Hematopoietic multipotent progenitor cell treated with erythropoietin and hydrocortisone succinate and interleukin-3 and kit ligand, for 15 days (in vitro differentiated cells): ENCODE results near the gene STN1.
A peak's percentile ranks its signal among the peaks of the same experiment; 100 is the strongest.
"Not testable (repeated sequence)": the region's sequence is repeated elsewhere in the genome, so short reads cannot be mapped to it uniquely, and the experiment has no call there.

ENCODE experiments used
- DNase-seq: peaks from one replicate; pipeline ENCODE4 v3.0.0-alpha.2; 2015; ENCODE audit warnings: low spot score

Gene STN1

DNA sequence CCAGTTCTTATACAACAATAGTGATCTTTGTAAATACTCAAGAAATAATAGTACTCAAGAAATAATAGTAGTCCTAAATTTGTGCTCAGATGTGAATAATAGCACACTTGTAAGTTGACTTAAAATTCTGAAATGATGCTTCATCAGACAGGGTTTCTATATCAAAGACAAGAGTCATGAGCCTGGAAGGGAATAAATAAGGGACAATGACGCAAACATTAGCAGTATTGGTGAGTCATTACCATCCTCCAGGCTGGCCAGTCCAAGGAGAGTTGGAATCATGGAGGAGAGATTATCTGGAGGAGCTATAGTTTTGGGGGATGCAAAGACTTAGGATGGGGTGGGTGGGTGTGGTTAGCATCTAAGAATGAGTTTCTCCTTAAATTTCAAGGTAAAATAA is 56.5 kb downstream of the STN1 start:
- no peak for DNase-seq

DNA sequence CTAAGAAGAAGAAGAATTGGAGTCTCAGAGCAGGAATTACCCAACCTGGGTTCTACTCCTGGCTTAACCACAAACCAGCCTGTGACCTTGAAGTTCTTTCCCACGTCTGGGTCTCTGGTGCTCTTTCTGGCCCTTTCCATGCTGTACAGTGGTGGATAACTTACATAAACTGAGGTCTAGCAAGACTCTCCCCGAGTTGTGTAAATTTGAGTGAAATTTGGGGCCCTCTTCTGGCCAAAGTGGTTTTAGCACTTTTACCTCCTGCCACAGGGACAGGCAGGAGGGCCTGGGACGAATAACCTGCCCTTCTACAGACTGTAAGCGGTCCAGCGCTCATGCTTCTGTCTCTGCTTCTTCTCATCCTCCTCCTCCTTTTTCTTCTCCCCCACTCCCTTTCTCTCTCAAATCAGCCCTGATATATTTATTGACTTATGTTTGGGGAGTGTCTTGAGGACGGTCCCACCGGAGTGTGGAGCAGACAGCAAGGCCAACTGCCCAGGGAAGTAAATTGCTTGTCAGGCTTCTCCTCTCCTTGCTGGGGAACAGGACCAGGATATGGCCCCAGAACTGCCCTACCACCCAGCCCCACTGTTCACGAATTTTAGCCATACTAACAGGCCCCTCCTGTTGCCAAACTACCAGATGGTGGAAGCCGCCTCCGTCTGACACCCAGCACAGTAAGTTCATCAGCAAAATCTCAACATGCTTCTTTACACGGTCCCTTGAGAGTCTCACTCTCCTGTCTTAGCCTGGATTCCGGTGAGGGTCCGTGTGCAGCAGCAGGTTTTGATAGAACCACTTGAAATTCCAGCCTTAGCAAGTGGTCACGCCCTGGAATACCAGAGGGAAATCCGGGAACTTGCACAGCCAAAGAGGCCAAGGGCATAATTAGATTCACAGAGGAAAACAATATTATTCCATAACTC is 58.6 kb downstream of the STN1 start:
- peak; percentile 31 for DNase-seq

DNA sequence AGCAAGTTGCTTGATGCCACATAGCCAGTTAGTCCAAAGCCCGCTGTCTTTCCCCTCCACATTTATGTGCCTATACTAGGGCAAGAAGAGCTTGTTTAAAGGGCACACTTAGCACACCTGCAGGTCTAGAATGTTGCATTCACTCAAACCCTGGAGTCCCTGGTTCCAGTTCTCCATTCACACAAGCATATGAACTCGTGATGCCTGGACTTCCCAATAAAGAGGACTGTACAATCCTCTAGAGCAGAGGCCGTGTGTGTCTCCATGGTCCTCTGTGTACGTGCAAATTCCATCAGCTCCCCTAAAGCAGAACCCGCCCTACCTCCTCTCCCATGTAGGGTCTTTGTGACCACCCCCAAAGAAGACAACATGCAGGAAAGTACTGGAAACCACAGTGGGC is 59.6 kb downstream of the STN1 start:
- no peak for DNase-seq

DNA sequence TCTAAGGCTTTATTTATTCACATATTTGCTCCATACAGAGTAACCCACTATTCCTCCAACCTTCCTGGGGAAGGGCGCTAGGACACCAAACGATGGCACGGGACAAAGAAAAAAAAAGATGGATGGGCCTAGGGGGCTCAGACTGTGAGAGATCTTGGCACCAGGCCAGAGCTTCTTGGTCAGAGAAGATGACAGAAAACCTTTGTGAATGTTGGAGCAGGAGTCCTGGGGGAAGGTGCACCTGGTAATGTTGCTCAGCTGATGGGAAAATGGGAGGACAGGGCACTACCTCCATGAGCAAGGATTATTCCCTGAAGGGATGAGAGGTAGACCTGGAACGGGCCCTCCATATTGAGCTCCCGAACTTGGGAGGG is 61.2 kb downstream of the STN1 start:
- no peak for DNase-seq

DNA sequence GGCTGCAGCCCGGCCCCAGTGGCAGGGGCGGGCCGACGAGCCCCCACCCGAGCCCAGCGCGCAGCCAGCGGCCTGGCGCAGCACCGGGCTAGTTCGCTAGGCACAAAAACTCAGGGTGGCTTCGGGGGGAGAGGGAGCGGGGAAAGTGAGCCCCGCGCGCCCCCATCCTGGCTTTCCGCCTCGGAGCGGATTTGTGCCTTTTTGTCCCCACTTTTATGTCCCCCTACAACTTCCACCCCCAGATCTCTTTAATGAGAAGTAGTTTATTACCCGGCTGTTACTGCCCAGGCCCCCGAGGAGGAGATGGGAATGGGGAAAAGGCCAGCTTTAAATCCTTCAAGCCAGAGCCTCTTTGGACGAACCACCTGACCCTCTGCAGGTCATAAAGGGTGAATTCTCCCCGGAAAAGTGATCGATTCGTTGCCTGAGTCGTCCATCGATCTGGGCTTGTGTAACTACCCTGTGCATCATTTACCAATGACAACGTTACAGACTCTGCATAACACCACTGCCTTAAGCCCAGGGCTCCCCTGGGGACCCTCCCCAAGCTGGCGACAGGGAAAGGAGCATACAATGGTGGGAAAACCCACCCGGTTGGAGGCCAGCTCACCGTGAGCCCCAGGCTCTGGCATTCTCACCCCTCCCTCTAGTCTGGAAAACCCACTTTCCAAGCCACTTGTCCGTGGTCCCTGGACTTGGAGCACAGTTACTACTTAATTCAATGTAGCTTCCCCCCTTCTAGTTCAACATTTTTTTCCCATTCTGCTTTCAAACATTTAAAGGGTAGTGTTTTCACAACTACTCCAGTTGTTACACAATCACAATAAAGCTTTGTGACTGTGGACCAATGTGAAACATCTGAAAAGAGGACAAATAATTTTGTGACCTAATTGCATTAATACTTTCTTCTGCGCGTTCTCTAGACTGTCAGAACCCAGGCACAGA is 61.9 kb downstream of the STN1 start:
- no peak for DNase-seq

DNA sequence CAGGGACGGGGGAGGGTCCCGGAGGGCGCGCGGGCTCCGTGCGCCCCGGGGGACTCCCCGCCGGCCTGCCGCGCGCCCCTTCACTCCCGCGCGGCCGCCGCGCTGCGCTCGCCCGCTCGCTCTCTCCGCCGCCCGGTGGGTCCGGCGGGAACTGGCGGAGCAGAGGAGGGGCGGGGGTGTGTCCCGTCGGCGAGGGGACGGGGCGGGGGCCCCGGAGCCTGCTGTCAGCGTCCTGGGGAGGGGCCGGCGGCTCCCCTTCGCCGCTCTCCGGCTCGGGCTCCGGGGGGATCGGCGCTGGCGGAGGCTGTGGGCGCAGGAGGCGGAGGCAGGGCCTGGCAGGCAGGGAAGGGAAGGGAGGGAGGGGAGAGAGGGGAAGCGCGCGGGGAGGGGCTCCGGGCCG is 62.6 kb downstream of the STN1 start, which contains the start of gene SH3PXD2A:
TSS of gene SH3PXD2A (minus strand) at position 153 of the 400 bp plus-strand sequence. CDS start 310 bp downstream, outside the sequence.
- DNase-seq, result no peak

DNA sequence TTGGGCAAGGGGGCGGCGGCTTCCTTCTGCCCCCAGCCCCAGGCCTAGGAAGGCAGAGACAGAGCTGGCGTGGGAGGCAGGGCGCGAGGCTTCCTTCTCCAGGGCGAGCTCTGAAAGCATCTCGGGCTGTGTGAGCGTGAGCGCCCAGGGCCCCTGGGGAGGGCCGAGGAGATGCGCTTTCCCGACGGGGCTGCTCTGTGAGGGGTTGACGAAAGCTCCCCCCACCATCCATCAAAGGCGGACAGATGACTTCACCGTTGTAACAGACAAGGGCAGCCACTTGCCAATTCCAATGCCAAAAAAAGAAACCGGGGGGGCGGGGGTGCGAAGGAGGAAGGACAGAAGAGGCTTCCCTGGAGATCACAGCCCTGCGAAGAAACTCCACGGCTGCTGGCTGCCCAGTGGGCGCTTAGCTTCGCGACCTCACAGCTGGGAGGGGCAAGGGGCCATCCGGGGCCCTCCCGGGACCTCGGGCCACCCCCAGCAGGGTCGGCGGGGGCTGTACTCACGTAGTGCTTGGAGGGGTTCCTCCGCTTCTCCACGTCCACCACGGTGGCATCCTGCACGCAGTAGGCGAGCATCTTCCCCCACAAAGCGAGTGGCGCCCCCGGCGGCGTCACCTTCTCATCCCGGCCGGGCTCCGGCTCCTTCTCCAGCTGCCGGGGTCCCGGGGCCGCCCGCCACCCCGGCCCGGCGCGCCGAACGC is 63.1 kb downstream of the STN1 start:
- no peak for DNase-seq

DNA sequence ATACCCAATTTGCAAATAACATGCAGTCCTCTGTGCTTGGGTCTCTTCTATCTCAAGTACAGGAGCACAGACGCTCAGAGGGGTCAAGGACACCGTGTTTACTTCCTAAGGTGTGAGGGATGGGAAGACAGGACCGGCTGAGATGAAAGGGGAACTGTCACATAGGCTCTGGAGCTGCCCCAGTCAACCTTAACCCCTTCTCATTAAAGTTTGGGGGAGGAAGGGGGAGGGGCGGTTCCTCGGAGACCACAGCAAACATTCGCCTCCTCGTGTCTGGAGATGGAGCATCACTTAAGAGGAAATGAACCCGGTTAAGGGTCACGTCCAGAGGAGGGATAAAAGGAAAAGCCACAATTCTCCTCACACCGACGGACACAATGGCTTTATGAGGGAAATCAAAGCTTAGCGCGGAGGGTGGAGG is 63.7 kb downstream of the STN1 start:
- no peak for DNase-seq

DNA sequence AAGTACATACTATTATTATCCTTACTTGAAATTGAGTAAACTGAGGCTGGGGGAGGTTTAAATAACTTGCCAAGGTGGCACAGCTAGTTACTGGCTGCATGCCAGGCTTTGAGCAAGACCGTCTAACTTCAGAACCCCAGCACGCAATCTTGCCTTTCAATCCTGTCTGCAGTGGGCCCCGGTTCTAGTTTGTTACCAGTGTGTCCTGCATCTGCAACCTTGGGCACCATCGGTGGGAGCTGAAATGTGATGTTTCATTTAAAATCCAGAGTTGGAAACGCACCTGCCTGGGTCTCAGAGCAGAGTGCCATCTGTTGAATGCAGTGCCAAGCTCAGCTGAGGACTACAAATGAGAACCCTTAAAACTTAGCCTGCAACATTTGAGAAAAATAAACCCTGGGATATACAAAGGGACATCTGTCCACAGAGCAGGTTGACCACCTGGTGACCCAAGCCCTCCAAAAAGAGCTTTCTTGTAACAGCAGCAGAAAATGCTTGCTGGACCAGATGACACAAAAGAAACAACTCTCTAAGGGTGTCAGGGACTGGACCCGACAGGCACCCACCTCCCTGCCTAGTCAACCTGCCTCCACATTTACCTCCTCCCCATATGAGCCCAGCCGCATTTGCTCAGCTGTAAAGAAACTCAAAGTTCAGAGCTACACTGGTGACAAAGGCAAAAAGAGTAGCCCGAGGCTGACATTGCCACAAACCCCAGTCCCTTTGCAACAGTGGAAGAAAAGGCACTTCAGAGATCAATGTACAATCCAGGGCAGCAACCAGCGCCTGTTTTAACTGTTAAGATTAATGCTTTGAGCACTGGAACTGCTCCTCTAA is 64.3 kb downstream of the STN1 start:
- DNase-seq, result no peak

DNA sequence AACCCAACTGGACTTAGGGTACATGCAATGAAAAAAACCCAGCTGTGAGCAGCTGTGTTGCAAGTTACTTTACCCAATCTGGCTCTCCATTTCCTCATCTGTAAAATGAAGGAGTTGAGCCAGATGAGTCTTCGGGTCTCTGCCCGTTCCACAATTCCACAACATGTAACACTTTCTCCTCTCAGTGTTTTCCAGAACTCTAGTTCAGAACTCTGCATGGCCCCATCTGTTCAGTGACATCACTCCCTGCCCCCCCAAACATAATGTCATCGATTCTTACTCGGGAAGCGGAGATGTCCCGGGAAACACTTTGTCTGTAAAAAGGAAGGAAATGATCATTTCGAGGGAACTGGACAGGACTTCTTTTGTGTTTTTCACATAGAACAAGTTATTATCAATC is 65.1 kb downstream of the STN1 start:
- no peak for DNase-seq

DNA sequence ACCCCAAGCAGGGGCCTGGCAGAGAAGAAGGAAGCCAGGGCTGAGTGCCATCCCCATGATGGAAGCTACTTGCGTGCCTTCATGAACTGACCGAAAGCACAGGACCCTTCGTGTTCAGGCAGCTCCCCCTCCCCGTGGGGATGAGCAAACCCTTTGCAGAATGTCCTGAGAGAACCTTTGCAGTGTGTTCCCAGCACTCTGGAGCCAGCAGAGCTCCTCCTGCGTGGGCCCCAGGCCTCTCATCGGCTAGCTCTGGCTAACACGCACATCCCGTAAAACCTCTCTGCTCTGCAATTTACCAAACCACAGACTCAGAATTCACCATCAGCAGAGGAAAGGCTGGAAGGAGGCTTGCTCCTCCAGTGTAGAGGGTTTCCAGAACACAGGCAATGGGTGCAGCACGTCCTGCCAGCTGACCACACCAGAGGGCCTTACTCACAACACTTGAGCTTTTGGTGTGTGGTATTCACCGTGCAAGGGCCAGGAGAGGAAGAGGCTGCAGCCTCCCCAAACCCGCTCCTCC is 65.7 kb downstream of the STN1 start:
- DNase-seq, result no peak

DNA sequence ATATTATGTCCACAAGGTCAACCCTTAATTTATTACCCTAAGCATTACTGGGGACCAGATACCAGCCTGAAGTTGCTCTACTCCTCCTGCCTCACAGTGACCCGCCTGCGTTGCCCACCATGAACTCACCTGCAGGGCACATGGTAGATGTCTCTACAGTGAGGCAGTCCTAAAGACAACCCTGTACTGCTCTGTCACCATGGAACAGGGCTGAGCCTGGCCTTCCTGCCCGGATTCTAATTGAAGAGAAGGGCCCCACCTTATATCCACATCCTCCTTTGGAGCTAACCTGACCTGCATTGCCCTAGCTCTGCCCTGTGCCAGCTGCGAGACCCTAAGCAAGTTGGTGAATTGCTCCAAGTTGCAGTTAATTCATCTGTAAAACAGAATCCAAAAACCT is 66.7 kb downstream of the STN1 start:
- DNase-seq, result no peak

DNA sequence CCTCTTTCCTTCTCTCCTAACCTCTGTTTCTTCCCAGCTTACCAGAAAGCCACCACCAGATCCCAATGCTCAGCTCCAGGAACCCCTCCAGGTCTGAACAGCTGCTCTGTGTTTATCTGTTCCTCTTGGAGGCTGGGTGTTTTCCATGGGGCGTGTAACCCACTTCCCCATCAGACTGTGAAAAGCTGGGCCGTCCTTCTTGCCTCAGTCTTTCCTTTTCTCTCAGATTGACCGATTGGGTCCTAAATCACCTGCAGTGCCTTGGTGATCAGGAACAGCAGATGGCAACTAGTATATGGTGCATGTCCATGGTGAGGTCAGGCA is 67.5 kb downstream of the STN1 start:
- DNase-seq, result no peak

DNA sequence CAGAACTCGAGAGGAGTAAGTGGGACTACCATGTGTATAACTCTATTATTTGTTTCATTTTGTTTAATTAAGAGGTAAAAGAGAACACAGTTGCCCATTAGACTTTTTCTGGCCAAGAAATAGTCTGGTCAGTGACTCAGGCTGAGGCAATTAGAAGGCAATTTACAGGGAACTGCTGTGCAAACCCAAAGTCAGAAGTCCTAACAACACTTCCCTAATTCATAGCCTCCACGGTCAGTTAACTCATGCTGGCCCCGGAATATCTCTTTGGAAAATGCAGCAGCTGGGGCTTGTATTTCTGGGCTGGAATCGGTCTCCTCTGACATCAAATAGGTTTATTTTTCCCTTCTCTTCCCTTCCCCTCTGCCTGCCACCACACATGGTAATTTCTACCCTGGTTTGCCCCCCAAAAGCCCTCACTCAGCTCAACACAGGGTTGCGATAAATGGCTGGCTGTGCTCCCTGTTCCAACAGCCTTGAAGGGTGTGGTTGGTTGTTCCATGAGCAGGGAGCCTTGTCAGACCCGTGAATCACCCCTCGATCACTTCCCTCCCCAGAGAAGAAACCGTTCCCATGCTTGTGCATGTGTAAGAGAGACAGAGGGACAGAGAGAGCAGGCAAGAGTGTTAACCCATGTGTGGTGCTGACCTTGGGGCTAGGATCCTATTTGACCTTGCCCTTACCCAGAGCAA is 68.0 kb downstream of the STN1 start:
- DNase-seq, result no peak

DNA sequence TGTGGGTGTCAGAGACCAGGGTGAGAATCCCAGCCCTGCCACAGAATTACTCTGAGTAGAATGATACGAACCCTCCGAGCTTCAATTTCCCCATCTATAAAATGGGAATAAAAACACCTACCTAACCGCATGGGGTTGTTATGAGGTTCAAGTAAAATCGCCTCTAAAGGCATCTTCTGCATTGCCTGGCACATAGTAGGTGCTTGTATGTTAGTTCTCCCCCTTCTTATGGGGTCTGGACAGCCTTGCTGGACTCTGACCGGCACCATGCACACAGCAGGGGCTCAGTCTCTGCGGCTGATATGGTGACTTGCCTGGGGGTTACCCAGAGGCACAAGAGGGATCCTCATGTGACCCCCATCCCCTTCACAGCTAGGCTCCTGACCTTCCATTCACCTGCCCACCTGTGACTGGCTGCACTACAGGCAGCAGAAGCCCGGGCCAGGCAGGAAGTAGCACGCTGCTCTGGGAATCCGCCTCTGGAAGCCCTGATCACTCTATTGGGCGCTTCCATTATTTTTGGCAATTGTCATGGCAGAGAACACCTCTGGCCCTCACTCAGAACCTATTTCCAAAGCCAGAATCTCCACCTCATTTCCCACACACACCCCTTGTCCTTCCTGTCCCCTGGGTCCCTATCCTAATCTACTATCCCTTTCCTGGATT is 68.6 kb downstream of the STN1 start:
- DNase-seq, result no peak

DNA sequence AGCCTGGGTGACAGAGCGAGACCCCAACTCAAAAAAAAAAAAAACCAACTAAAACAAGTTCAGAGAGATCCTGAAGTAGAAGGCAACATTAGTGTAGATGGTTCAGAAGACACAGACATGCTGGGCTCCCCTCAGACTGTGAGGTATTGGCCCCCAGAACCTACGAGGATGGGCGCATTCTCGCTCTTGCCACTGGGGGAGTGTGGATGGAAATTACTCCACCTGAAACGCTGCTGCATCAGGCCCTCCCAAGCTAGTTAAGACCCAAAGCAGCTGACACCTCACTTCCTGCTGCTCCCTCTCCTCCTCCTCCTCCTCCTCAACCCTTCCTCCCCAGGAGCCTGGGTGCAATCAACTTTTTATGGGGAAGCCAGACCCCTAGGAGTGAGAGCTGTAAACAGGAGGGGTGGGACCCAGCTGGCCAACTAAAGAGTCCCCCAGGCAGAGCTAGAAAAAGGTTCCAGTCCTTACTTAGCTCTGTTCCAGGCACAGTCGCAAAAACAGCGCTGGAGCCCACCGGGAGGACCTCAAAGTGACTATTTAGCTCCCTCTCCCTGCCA is 70.0 kb downstream of the STN1 start:
- no peak for DNase-seq

DNA sequence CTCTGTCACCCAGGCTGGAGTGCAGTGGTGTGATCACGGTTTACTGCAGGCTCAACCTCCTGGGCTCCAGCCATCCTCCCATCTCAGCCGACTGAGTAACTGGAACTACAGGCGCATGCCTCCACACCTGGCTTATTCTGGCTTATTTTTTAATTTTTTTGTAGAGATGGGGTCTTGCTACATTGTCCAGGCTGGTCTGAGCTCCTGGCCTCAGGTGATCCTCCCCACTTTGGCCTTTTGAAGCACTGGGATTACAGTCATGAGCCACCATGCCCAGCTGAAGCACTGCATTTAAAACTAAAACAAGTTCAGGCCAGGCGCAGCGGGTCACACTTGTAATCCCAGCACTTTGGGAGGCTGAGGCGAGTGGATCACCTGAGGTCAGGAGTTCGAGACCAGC is 70.6 kb downstream of the STN1 start:
- DNase-seq, result no peak

DNA sequence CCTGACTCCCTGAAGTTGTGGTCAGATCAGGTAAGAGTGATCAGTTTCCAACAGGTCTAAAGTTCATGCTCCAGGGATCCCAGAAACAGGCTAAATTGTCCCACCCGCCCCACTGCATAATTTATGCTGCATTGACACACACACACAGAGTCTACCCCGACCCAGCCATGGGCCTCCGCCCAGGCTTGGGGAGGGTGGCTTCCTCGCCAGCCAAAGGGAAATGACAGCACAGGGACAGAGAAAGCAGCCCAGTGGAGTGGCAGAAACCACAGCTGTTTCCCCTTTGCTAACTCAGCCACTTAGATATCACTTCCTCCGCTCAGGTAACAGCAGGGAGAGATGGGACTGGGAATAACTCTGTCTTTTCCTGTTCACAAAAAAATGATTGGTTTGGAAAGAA is 72.0 kb downstream of the STN1 start:
- no peak for DNase-seq

DNA sequence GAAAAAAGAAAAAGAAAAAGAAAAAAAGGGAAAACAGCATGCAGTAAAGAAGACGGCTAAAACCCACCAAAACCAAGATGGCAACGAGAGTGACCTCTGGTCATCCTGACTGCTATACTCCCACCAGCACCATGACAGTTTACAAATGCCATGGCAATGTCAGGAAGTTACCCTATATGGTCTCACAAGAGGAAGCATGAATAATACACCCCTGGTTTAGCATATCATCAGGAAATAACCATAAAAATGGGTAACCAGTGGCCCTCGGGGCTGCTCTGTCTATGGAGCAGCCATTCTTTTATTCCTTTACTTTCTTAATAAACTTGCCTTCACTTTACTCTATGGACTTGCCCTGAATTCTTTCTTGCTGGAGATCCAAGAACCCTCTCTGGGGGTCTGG is 72.6 kb downstream of the STN1 start:
- not testable (repeated sequence) for DNase-seq
